Fibroblast of skin of scalp (primary cell): ENCODE results near the gene FAM227B.
A peak's percentile ranks its signal among the peaks of the same experiment; 100 is the strongest.
"Not testable (repeated sequence)": the region's sequence is repeated elsewhere in the genome, so short reads cannot be mapped to it uniquely, and the experiment has no call there.

ENCODE experiments used
- DNase-seq: peaks from one replicate; pipeline ENCODE4 v3.0.0-alpha.2; 2013

Gene FAM227B

DNA sequence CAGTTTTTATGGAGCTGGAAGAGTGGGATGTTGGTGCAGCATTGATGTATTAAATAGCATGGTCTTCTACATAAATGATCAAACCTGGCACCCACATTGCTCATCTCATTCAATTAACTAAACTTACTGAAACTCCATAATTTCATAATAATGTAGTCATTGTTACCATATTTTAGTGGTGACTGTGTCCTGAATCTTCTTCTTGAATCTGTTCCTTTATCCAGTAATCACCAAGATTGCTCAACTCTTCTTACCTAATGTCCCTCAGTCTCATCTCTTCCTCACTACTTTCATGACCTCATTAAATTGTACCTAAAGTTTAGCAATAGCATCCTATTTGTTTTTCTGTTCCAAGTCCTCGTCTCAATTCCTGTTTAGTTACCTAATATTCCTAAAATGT is 127.8 kb downstream of the FAM227B start:
- peak; percentile 37 for DNase-seq

DNA sequence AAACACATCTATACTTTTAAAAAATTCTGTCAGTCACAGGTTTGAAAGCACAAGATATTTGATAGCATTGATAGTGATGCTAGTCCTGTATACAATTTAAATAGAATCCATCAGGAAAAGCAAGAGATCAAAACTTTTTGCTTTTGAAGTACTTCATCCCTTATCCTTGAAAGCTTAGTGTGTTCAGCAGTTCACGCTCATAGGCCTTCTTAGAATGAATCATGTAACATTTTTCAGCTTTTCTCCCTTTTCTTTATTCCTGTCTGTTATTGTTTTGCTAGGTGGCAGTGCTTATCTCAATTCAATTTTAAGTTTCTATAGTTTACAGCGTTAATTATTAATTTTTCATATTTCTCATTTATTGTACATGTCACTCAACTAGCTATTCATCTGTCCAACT is 128.5 kb downstream of the FAM227B start:
- no peak for DNase-seq

- DNase-seq = no peak
Measured at GRCh38 chr15:49490966-49491365, 129.7 kb downstream of the FAM227B start.

- DNase-seq = peak; percentile 55
Measured at GRCh38 chr15:49485401-49485800, 135.2 kb downstream of the FAM227B start.

DNA sequence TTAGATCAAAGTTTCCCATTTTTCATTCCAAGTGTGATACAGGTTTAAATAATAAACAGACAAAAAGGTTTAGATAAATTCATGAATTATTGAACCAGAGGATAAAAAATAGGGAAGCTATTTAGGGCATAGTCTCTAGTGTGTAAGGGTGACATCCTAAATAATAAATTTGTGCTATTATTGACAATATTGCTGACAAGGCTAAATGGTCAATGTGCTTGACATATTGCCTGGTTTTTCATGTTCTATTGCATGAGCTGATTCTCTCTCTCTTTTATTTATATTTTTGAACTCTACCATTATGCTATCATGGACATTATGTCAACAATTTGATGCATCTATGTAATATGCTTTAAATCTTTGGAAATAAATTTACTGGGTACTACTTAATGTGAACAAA is 141.6 kb downstream of the FAM227B start:
- DNase-seq = not testable (repeated sequence)

DNA sequence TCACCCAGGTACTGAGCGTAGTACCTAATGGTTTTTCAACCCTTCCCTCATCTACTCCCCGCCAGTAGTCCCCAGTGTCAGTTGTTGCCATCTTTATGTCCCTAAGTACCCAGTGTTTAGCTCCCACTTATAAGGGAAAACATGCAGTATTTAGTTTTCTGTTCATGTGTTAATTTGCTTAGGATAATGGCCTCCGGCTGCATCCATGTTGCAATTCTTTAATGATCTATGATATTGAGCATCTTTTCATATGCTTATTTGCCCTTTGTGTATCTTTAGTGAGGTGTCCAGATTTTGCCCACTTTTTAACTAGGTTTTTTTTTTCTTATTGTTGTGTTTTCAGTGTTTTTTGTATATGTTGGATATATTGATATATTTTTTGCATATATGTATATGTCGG is 142.6 kb downstream of the FAM227B start:
- DNase-seq = not testable (repeated sequence)

- DNase-seq = no peak
Measured at GRCh38 chr15:49473031-49473430, 147.6 kb downstream of the FAM227B start.

GRCh38 chr15:49472338-49472737 is 148.3 kb downstream of the FAM227B start:
- no peak for DNase-seq

DNA sequence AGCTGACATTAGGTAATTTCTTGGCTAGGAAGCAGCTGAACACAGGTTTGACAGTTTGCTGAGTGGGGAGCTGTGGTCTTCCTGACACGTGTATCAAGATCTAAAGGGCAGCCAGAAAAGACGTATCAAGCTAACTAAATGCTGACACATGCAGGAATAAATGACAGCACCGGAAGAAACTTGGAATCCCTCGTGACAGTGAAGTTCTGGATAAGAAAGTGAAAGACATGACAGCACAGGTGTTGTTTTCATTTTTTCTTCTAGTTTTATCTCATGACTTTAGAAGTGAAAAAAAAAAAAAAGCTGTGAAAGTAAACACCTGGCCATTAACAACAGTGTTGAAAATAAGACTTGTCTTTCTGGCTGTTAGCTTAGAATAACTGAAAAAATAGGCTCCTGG is 148.9 kb downstream of the FAM227B start:
- DNase-seq = no peak

DNA sequence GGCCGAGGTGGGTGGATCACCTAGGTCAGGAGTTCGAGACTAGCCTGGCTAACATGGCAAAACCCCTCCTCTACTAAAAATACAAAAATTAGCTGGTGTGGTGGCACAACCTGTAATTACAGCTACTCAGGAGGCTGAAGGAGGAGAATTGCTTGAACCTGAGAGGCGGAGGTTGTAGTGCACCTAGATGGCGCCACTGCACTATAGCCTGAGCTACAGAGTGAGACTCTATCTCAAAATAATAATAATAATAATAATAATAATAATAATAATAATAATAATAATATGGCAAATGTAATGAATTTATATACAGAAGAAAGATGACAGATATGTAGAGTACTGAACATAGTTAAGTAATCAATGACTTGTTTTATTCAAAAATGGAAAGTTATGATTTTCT is 149.4 kb downstream of the FAM227B start:
- not testable (repeated sequence) for DNase-seq

GRCh38 chr15:49468481-49468839 is 152.2 kb downstream of the FAM227B start:
- no peak for DNase-seq

GRCh38 chr15:49467746-49468480 is 152.7 kb downstream of the FAM227B start:
- DNase-seq = peak; percentile 44

GRCh38 chr15:49466119-49466518 is 154.5 kb downstream of the FAM227B start:
- DNase-seq = no peak

DNA sequence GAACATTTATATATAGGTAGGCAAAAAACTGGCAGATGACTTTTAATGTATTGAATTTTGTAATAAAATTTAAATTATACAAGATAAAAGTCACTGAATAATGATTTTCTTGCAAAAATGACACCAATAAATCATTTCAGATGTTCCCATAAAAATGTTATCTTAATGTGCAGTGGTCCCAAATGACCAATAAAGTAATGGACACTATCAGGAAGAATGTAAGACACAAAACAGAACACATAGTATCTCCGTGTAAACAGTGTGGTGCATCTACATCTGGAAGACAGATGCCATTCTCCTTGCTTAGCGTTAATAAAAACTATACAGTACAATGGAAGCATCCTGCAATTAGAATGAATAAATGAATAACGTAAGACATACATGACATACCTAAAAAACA is 156.1 kb downstream of the FAM227B start:
- DNase-seq = no peak

DNA sequence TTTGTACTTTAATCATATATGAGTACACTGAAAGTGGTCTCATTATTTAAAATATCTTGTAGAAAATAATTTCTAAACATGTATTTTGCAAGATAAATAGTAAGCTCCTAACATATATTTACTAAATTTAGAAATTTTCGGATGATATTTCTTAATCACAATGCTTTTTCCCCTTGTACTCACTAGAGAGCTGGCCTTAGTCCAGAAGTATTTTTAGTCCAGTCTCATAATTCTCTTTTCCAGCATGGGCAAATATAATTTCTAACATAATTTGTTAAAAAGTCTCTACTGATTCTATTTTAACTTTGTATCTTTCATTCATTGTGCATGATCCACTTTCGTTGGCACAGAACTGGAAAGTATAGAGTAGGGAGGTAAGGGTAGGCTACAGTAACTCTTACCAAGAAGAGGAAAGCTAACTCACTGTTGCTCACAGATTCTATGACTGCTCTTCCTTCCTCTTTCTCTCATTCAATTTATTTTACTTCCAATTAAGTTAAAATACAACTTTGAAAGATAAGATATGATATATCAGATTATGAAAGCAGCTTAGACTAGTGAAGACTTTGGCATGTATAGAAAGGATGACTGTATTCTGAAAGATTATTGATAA is 158.3 kb downstream of the FAM227B start:
- DNase-seq = no peak

- DNase-seq = peak; percentile 47
Measured at GRCh38 chr15:49460411-49460941, 160.1 kb downstream of the FAM227B start.

- DNase-seq = no peak
Measured at GRCh38 chr15:49458145-49458544, 162.5 kb downstream of the FAM227B start.

DNA sequence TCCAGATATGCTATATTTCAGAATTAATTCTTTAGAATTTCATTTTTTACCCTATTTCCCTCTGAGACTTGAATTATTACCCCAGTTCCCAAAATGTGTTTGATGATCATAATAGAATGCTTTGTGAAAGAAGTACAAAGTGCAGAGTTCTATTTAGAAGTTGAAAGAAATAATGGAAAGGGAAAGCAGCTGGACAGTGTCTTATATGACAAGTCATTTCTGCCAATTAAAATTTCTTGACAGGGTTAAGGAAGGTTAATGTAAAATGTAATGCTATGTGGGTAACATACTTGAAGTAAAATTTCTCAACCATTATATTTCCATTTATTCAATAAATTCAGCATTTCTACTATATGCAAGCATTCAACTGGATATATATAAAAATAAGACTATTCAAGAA is 164.5 kb downstream of the FAM227B start:
- DNase-seq = no peak

DNA sequence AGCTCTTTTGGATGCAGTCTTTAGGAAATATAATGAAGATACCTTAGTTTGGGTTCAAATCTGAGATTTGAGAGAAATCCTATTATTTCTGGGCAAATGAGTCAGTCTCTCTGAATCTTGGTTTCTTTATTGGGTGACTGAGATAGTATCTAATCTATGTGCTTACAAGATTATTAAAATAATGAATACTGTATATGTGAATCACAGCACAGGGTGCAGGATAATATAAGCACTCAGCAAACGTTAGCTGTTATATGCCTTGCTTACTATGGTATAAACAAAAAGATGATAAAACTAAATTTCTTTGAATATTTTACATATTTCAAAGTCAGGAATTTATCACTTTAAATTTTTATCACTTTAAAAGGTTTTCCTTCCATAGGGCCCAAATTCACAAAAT is 168.0 kb downstream of the FAM227B start:
- no peak for DNase-seq

DNA sequence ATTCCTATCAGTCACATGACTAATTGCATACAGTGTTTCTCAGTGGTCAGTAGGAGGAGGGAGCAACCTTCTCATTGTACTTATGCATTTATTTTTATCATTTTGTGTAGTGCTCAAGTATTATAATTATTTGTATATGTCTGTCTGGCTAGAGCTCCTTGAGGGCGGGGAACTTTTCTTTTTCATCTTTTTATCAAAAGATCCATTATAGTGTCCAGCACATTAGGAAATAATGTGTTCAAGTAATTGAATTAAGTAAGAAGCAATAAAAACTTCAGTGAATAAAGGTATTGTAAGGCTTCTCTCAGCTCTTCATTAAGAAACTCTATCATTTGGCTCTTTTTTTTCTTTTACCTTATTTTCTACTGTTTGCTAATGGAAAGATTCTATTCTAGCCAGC is 178.8 kb downstream of the FAM227B start:
- DNase-seq = peak; percentile 36

- peak; percentile 48 for DNase-seq
Measured at GRCh38 chr15:49441356-49441755, 179.3 kb downstream of the FAM227B start.

DNA sequence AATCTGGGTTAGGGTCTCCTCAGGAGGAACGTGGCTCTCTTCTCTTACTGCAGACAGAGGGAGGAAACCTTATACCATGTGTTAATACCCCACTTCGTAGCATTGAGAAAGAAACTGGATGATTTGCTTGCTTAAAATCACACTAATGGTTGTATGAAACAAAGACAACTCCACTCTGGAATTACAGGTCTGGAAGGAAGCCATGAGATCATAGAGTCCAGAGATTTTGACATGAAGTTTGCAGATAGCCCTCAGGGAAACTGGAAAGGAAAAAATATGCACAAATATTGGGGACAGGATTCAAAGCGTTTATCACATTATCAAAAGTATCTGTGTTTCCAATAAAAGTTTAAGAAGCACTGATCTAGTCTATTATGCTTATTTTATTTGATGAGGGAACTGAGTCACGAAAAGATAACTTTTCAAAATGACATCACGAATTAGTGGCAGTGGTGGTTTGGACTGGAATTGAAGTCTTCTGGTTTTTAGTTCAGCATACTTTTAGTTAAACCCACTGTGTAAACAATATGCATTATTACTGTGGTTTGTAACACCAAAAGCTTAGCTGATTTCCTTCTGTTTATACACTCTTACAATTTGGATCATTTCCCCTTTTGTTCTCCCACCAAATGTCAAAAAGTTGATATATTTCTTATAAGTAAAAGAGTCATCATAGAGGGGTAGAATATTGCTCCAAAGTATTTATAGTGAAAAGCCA is 180.8 kb downstream of the FAM227B start:
- DNase-seq = no peak

GRCh38 chr15:49438962-49439631 is 181.5 kb downstream of the FAM227B start:
- no peak for DNase-seq
